ENCODE data around the gene ARL6IP5. TPM values are rescaled to one million over a fixed set of nuclear protein-coding genes. Genes with fewer than 3 reads are reported as not detected.

The ARL6IP5 gene
- polyA plus RNA-seq, 5 donors, result 79.3 to 123 (median 106) TPM

- DNase-seq, result no peak
Measured at GRCh38 chr3:69082805-69083204, 1.9 kb upstream of the ARL6IP5 start.

- no peak for DNase-seq
Measured at GRCh38 chr3:69085168-69085832, 563 bp downstream of the ARL6IP5 start.

- DNase-seq, result peak; percentile 40 to 63
Measured at GRCh38 chr3:69085833-69086722, 1.3 kb downstream of the ARL6IP5 start.

GRCh38 chr3:69087030-69087791 is 2.5 kb downstream of the ARL6IP5 start:
- no peak for DNase-seq

- no peak for DNase-seq
Measured at GRCh38 chr3:69088063-69088462, 3.3 kb downstream of the ARL6IP5 start.

GRCh38 chr3:69090021-69090420 is 5.3 kb downstream of the ARL6IP5 start:
- DNase-seq, result no peak

- no peak for DNase-seq
Measured at GRCh38 chr3:69091389-69092029, 6.8 kb downstream of the ARL6IP5 start.

- DNase-seq, result no peak
Measured at GRCh38 chr3:69092030-69092516, 7.3 kb downstream of the ARL6IP5 start.

GRCh38 chr3:69094467-69095205 is 9.9 kb downstream of the ARL6IP5 start:
- DNase-seq, result no peak

- DNase-seq, result no peak
Measured at GRCh38 chr3:69095636-69096035, 10.9 kb downstream of the ARL6IP5 start.

- DNase-seq, result no peak
Measured at GRCh38 chr3:69096299-69096698, 11.6 kb downstream of the ARL6IP5 start.

GRCh38 chr3:69097407-69098086 is 12.8 kb downstream of the ARL6IP5 start:
- DNase-seq, result no peak

- DNase-seq, result no peak
Measured at GRCh38 chr3:69099576-69099975, 14.8 kb downstream of the ARL6IP5 start.

- no peak for DNase-seq
Measured at GRCh38 chr3:69102384-69102783, 17.6 kb downstream of the ARL6IP5 start.

- DNase-seq, result no peak
Measured at GRCh38 chr3:69103123-69103522, 18.4 kb downstream of the ARL6IP5 start.

- no peak for DNase-seq
Measured at GRCh38 chr3:69104586-69104985, 19.8 kb downstream of the ARL6IP5 start.

- DNase-seq, result no peak
Measured at GRCh38 chr3:69105320-69105719, 20.6 kb downstream of the ARL6IP5 start.

GRCh38 chr3:69107841-69108240 is 23.1 kb downstream of the ARL6IP5 start:
- no peak for DNase-seq

- no peak for DNase-seq
Measured at GRCh38 chr3:69108811-69109210, 24.1 kb downstream of the ARL6IP5 start.

GRCh38 chr3:69110941-69111546 is 26.3 kb downstream of the ARL6IP5 start:
- DNase-seq, result no peak

All from right lung (tissue), 5 donors.